Measurements from ENCODE around the gene CLEC2A.
"Not testable (repeated sequence)": the region's sequence is repeated elsewhere in the genome, so short reads cannot be mapped to it uniquely, and the experiment has no call there.

Gene CLEC2A

DNA sequence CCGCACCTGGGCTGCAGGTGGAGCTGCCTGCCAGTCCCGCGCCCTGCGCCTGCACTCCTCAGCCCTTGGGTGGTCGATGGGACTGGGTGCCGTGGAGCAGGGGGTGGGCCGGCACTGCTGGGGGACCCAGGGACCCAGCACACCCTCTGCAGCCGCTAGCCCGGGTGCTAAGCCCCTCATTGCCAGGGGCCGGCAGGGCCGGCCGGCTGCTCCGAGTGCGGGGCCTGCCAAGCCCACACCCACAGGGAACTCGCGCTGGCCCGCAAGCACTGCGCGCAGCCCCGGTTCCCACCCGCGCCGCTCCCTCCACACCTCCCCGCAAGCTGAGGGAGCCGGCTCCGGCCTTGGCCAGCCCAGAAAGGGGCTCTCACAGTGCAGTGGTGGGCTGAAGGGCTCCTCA is 56.0 kb downstream of the CLEC2A start:
- not testable (repeated sequence) for DNase-seq

DNA sequence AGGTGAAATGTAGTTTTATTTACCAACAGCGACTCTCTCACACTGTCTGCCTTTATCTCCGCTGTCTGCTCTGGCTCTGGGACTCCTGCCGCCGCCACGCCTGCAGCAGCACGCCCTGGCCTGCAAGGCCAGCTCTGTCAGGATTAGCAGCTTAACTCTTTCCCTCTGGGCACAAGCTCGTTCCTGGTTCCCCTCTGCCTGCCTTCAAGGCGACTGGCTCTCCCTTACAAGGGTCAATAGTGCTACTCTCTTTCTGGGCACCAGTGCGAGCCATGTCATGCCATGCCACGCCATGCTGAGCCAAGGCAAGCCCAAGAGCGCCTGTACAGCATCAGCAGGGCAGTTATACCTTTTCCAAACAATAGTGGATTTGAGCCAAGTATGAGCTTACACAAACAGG is 59.4 kb downstream of the CLEC2A start:
- no peak for DNase-seq

DNA sequence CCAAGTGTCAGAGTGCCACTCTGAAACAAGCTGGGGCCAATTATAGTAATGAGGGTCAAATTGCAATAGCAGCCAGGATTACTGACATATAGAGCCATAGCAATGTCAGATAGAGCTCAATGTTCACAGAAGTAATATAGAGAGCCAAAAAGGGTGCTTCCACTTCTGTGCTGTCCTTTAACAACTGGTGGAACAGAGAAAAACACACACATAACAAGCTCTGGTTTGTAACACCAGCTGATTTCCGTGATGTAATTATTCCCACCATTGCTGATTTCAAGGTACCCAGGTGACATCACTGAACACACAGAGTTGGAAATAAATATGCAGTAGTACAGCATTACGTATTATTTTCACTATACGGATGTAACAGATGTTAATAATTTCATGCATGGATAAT is 60.0 kb downstream of the CLEC2A start:
- no peak for DNase-seq

DNA sequence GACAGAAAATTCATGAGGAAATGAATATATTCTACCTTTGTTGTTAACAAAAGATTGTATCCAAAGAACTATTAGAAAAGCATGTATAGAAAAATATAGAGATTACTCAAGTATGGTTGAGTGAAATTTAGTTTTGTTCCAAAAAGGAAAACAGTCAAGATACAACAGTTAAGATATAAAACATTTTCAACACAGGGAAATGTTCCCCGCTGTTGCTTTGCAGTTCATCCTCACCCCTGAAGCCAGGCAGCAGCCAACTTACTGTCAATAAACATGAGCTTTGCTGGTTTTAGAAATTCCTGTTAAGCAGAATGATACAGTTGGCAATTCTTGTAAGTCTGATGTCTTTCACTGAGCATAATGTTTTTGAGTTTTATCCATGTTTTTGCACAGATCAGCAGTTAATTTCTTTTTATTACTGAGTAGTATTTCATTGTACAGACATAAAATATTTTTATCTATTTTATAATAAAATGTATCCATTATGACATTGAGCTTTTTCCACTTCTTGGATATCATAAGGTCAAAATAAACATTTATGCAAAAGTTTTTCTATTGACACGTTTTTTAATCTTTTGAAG is 61.8 kb downstream of the CLEC2A start:
- DNase-seq, result no peak

DNA sequence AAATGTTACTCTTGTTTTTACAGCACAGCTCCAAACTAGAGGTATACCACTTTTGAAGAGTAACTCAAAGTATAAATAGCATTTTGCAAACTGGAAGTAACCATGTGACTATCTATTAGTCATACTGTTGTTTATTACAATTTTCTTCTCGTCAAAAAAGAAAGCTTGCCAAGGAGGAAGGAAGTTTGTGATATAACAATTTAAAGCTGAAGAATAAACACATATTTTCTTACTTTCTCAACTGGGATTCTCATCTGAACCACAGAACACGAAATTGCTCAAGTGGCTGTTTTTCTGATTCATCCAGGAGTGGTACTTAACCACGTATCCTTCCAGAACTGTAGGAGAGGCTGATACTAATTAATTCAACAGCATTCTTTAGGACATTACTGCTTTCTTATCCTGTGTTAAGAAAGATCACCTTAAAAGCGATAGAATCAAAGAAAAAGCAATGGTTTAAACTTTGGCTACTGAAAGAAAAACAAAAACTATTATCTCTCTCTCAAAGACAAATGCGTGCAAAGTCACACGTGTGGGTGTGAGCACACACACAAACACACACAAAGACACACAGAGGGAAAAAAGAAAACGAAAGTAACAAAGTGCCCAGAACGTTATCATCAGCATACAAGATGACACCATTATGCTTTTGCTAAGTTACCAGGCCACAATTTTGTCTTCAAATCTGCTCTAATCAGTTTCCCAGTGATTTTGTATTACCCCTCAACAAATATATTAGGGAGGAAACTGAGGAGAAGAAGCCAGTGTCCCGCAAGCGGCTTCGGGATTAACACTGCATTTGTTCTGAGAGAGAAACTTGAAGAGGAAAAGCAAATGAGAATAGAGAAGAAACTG is 62.6 kb downstream of the CLEC2A start, which contains the start of gene CLEC2B:
Gene CLEC2B, minus strand, starts transcription at position 48 of the 855 bp plus-strand sequence.
- no peak for DNase-seq

DNA sequence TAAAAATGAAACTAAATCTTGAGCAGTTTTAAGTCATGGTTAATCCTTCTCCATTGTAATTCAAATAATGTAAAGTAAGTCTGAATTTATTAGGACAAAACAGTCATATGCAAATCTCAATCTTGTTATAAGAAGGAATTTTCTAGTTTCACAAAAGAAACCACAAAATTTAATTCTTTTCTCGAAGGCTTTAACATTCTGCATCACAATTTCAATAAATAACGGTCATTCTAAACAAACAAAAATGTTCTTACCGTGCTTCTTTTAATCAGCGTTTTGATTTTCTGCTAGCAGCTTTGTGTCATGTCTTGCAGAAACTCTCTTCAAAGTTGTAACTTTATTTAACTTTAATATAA is 63.2 kb downstream of the CLEC2A start:
- no peak for DNase-seq

DNA sequence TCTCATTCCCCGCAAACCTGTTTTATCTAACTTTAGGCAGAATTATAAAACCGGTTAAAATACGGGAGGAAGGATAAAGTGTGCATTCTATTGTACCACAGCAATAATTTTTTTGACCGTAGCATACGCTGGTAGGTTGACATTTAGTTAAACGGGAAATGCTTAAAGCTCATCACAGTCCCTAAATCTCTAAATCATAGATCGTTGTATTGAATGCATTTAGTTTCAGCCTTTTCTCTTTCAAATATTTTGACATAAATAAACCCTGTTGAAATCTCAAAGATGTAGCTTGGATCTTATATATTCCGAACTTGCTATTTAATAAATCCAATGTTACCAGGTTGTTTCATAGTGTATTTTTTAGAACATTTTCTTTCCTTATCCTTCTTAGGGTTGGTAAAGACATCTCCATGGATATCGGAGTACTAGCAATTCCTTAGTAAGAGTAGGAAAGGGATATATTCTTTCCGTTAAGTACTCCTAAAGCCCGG is 63.8 kb downstream of the CLEC2A start:
- no peak for DNase-seq

DNA sequence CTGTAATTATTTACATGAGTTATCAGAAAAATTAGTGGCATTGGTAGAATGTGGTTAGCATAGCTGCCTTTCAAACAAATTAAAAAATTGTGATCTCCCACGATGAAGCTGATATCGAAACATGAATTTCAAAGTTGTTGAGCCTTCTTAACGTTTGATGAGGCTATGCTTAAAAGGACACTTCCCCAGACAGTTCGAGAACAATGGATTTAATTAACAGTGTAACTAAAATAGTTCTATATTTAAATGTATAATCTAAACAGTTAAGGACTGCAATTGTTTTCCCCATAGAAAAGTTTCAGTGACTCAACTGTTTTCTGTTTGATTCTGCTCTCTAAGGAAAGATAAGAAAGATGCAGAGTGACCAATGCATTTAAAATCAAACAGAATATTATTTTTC is 64.6 kb downstream of the CLEC2A start:
- DNase-seq, result no peak

DNA sequence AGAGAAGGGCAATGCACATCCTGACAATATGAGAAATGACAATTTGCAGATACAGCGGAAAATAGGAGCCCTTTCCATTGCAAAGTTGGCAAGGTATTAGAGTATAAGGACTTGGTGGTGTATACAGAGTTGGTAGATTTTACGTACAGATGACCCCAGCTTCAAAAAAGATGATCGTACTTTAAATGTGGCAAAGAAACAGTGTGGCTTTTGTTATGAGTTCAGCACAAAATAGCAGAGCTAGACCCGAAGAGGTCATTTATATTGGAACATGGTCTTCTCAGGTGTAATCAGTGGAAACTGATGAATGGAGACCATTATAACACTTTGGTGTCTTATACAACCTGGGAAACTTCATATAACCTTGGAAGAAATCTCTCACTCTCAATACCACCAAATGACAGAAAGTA is 65.3 kb downstream of the CLEC2A start:
- DNase-seq, result no peak

DNA sequence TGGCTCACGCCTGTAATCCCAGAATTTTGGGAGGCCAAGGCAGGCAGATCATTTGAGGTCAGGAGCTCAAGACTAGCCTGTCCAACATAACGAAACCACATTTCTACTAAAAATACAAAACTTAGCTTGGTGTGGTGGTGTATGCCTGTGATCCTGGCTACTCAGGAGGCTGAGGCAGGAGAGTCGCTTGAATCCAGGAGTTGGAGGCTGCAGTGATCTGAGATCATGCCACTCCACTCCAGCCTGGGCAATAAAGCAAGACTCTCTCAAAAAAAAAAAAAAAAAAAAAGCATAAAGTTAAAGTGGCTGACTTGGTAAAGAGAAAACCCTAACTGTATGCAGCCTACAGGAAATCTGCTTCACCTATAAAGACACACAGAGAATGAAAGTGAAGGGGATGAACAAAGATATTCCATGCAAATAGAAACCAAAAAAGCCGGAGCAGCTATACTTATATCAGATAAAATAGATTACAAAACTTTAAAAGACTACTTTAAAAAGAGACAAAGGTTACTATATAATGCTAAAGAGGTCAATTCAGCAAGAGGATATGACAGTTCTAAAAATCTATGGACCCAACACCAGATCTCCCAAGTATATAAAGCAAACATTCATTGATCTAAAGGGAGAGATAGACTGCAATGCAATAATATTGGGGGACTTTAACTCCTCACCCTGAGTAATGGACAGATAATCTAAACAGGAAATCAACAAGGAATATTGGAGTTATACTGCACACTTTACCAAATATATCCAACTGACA is 67.1 kb downstream of the CLEC2A start:
- no peak for DNase-seq

Data from NCI-H1092 (cell line).